ENCODE results near the gene KLHL15.
"Not testable (repeated sequence)": the region's sequence is repeated elsewhere in the genome, so short reads cannot be mapped to it uniquely, and the experiment has no call there.

The KLHL15 gene

GRCh38 chrX:24017674-24018073 lies 9.3 kb downstream of the KLHL15 start:
- no peak for DNase-seq (ENCODE audit: low spot score)

- DNase-seq (ENCODE audit: low spot score), result no peak
Measured at GRCh38 chrX:24014388-24015018, 12.5 kb downstream of the KLHL15 start.

- DNase-seq (ENCODE audit: low spot score), result no peak
Measured at GRCh38 chrX:24012266-24012665, 14.7 kb downstream of the KLHL15 start.

- DNase-seq (ENCODE audit: low spot score), result no peak
Measured at GRCh38 chrX:24005867-24006266, 21.1 kb downstream of the KLHL15 start.

- DNase-seq (ENCODE audit: low spot score), result no peak
Measured at GRCh38 chrX:24005028-24005427, 22.0 kb downstream of the KLHL15 start.

- DNase-seq (ENCODE audit: low spot score), result no peak
Measured at GRCh38 chrX:24002792-24003191, 24.2 kb downstream of the KLHL15 start.

GRCh38 chrX:24002167-24002566 lies 24.8 kb downstream of the KLHL15 start:
- no peak for DNase-seq (ENCODE audit: low spot score)

GRCh38 chrX:23999671-24000070 lies 27.3 kb downstream of the KLHL15 start:
- DNase-seq (ENCODE audit: low spot score), result no peak

- peak; percentile 3 for DNase-seq (ENCODE audit: low spot score)
Measured at GRCh38 chrX:23993012-23993633, 33.9 kb downstream of the KLHL15 start.

- DNase-seq (ENCODE audit: low spot score), result no peak
Measured at GRCh38 chrX:23992431-23992830, 34.6 kb downstream of the KLHL15 start.

GRCh38 chrX:23990455-23990854 lies 36.5 kb downstream of the KLHL15 start:
- no peak for DNase-seq (ENCODE audit: low spot score)

GRCh38 chrX:23989689-23990088 lies 37.3 kb downstream of the KLHL15 start:
- DNase-seq (ENCODE audit: low spot score), result no peak

GRCh38 chrX:23982891-23983290 lies 44.1 kb downstream of the KLHL15 start:
- no peak for DNase-seq (ENCODE audit: low spot score)

- DNase-seq (ENCODE audit: low spot score), result no peak
Measured at GRCh38 chrX:23981711-23982110, 45.3 kb downstream of the KLHL15 start.

GRCh38 chrX:23981222-23981621 lies 45.8 kb downstream of the KLHL15 start:
- no peak for DNase-seq (ENCODE audit: low spot score)

GRCh38 chrX:23980011-23980441 lies 47.0 kb downstream of the KLHL15 start:
- DNase-seq (ENCODE audit: low spot score), result no peak

- DNase-seq (ENCODE audit: low spot score), result no peak
Measured at GRCh38 chrX:23978491-23978890, 48.5 kb downstream of the KLHL15 start.

- not testable (repeated sequence) for DNase-seq (ENCODE audit: low spot score)
Measured at GRCh38 chrX:23965630-23966029, 61.4 kb downstream of the KLHL15 start.

- no peak for DNase-seq (ENCODE audit: low spot score)
Measured at GRCh38 chrX:23964191-23964590, 62.8 kb downstream of the KLHL15 start.

GRCh38 chrX:23959781-23960180 lies 67.2 kb downstream of the KLHL15 start:
- DNase-seq (ENCODE audit: low spot score), result no peak

- DNase-seq (ENCODE audit: low spot score), result no peak
Measured at GRCh38 chrX:23954396-23954795, 72.6 kb downstream of the KLHL15 start.

- no peak for DNase-seq (ENCODE audit: low spot score)
Measured at GRCh38 chrX:23953908-23954269, 73.1 kb downstream of the KLHL15 start.

- DNase-seq (ENCODE audit: low spot score), result no peak
Measured at GRCh38 chrX:23952984-23953907, 73.7 kb downstream of the KLHL15 start.
